Chondrocyte (in vitro differentiated cells): ENCODE data around the gene DHX58. TPM values are rescaled to one million over a fixed set of nuclear protein-coding genes. Genes with fewer than 3 reads are reported as not detected.

Source experiments
- DNase-seq: peaks from one replicate; pipeline ENCODE4 v3.0.0; 2021; ENCODE audit warnings: mixed read lengths, low spot score
- H3K27ac Mint-ChIP-seq: one replicate; pipeline ENCODE4 v1.8.0; 2021; ENCODE audit warnings: mild to moderate bottlenecking, moderate library complexity, mixed read lengths; ENCODE audit not compliant: unreplicated experiment
- H3K27me3 Mint-ChIP-seq: 2 replicates; pipeline ENCODE4 v1.8.0; 2021; ENCODE audit warnings: low read depth, mixed read lengths
- H3K36me3 Mint-ChIP-seq: 2 replicates; pipeline ENCODE4 v1.8.0; 2021; ENCODE audit warnings: low read depth, mixed read lengths
- H3K4me1 Mint-ChIP-seq: 2 replicates; pipeline ENCODE4 v1.8.0; 2021; ENCODE audit warnings: low read depth, mild to moderate bottlenecking, mixed read lengths
- H3K4me3 Mint-ChIP-seq: one replicate; pipeline ENCODE4 v1.8.0; 2021; ENCODE audit warnings: mild to moderate bottlenecking, moderate library complexity, mixed read lengths; ENCODE audit not compliant: unreplicated experiment
- H3K9me3 Mint-ChIP-seq: 2 replicates; pipeline ENCODE4 v1.8.0; 2021; ENCODE audit warnings: low read depth, mixed read lengths
- total RNA-seq: library from RNA; stranded (reverse); gene quantifications from 3 replicates; pipeline ENCODE4 v1.2.1, GENCODE V29; 2021
- TF ChIP-seq, protein P1 (sequence below): fragments of 200-600 bp; sonication (generic); IDR thresholded peaks from 2 replicates; pipeline ENCODE4 v1.5.0; 2021; ENCODE audit warnings: antibody characterized with exemption, mild to moderate bottlenecking, moderate library complexity

The DHX58 gene
- total RNA-seq, 1 donor from 2014 or later = 0.55 TPM

DNA sequence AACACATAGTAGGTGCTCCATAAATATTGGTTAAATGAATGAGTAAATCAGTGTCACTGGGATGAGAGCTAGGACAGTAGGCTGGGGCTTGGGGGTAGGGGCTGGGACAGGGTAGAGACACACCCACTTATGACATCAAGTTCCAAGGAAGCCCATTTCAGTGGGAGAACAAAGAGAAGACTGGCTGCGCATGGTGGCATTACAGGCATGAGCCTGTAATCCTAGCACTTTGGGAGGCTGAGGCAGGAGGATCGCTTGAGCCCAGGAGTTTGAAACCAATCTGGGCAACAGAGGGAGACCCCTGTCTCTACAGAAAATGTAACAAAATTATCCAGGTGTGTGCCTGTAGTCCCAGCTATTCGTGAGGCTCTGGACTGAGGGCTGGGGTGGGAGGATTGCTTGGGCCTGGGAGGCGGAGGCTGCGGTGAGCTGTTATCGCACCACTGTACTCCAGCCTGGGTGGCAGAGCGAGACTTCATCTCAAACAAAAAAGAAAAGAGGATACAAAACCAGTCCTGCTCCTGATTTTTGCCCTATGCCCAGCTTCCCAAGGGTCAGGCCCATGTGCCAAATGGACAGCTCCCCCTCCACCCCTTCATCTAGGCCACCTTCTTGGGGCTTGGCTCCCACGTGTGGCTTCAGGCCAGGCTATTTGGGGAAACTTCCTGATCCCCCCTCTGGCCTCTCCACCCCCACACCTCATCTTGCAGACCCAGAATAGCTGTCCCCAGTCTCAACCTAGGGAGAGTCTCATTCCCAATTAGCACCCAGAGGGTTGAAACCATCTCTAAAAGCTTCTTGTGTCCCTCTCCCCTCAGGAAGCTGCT lies 21.3 kb downstream of the DHX58 start:
- H3K4me3 Mint-ChIP-seq = no peak overlapping the region
- H3K27ac Mint-ChIP-seq = no peak overlapping the region
- no peaks in the 10 kb centered on the region for H3K36me3 Mint-ChIP-seq

GRCh38 chr17:42088736-42089135 lies 23.8 kb downstream of the DHX58 start:
- H3K36me3 Mint-ChIP-seq = no peaks in the 10 kb centered on the region
- TF ChIP-seq, protein P1, sequence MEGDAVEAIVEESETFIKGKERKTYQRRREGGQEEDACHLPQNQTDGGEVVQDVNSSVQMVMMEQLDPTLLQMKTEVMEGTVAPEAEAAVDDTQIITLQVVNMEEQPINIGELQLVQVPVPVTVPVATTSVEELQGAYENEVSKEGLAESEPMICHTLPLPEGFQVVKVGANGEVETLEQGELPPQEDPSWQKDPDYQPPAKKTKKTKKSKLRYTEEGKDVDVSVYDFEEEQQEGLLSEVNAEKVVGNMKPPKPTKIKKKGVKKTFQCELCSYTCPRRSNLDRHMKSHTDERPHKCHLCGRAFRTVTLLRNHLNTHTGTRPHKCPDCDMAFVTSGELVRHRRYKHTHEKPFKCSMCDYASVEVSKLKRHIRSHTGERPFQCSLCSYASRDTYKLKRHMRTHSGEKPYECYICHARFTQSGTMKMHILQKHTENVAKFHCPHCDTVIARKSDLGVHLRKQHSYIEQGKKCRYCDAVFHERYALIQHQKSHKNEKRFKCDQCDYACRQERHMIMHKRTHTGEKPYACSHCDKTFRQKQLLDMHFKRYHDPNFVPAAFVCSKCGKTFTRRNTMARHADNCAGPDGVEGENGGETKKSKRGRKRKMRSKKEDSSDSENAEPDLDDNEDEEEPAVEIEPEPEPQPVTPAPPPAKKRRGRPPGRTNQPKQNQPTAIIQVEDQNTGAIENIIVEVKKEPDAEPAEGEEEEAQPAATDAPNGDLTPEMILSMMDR = no peak
- H3K4me1 Mint-ChIP-seq = peaks cover 4% of the 10 kb centered on the region
- no peaks in the 10 kb centered on the region for H3K9me3 Mint-ChIP-seq
- no peak overlapping the region for H3K4me3 Mint-ChIP-seq
- H3K27me3 Mint-ChIP-seq = peaks cover 4% of the 10 kb centered on the region
- H3K27ac Mint-ChIP-seq = no peak overlapping the region
- no peak for DNase-seq

More for the DNA sequence above, 21.3 kb downstream of the DHX58 start:
- Mint-ChIP-seq H3K27me3 (peaks cover 9% of the 10 kb centered on the region), H3K9me3 (no peaks in the 10 kb centered on the region), H3K4me1 (peaks cover 4% of the 10 kb centered on the region)
- TF ChIP-seq, protein P1 = no peak
- no peak for DNase-seq

DNA sequence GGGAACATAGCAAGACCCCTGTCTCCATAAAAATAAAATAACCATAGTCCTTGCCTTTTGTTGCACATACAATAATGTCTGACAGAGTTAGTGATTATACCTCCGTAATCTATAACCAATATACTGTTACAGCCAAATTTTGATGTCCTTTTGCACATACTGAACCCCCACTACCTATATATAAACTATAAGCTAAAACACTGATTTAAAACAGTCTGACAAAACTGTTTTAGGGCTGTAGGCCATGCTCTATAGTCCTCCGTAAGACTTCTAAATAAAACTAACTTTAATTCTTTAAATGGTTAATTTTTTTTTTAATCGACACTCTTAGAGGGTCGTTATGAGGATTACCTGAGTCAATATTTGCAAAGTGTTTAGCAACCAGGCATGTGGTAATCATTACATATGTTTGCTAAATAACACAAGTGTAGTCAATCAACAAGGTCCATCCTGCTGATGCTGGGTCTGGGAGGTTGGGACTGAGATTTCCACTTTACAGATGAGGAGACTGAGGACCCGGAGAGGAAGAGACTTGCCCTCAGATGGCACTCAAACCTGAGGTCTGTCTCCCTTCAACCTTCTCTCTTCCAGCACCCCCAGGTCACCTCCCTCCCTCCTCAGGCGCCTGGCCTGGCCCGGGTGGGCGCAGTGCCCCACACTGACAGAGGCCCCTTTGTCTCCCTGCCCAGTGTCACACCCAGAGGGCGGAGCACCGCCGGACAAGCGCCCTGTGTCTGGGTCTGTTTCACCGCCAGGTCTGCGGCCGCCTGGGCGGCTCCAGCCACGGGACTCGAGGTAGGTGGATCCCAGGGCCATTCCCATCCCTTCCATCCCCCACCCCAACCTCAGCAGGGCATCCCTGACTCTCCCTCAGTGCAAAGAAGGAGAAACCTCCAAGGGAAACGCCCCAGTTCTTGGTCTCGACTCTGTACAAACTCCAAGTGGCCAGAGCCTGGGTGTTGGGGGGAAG lies 24.5 kb downstream of the DHX58 start:
- H3K27ac Mint-ChIP-seq = no peak overlapping the region
- H3K27me3 Mint-ChIP-seq = peaks cover 4% of the 10 kb centered on the region
- DNase-seq = no peak

DNA sequence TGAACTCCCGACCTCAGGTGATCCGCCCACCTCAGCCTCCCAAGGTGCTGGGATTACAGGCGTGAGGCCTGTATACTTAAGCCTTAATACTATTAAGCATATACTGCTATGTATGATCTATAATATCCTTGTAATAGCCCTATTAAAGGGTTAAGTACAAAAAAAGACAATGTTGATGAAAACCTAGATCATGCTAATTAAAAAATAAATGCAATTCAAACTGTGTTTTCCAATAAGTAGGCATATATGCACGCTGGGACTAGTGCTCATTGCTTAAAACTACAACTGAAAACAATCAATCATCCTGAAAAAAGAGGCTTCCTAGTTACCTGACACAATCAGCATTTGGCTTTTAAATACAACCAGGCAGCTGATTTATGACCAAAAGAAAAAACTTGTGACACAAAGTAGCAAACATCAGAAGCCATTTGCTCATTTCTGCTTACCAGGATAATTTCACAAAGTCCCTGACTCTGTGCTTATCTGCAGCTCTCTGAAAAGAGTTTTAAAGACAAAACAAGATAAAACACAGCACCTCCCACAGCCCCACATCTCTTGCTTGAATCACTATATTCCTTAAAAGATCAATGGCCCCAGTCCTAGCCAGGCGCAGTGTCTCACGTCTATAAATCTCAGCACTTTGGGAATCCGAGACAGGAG lies 25.3 kb downstream of the DHX58 start:
- Mint-ChIP-seq H3K9me3 (no peaks in the 10 kb centered on the region), H3K27ac (no peak overlapping the region), H3K36me3 (no peaks in the 10 kb centered on the region), H3K27me3 (peaks cover 4% of the 10 kb centered on the region), H3K4me3 (no peak overlapping the region), H3K4me1 (no peaks in the 10 kb centered on the region)
- DNase-seq = no peak
- TF ChIP-seq, protein P1 = no peak

More for the DNA sequence above, 24.5 kb downstream of the DHX58 start:
- Mint-ChIP-seq H3K9me3 (no peaks in the 10 kb centered on the region), H3K36me3 (no peaks in the 10 kb centered on the region), H3K4me3 (no peak overlapping the region), H3K4me1 (peaks cover 4% of the 10 kb centered on the region)
- TF ChIP-seq, protein P1 = no peak
